GM19324 (cell line): Measurements from ENCODE around the gene AHRR.

ENCODE experiments used
- ATAC-seq: cut with Tn5 transposase; IDR thresholded peaks from one replicate; pipeline ENCODE4 v1.9.1; 2021; ENCODE audit warnings: mild to moderate bottlenecking, moderate library complexity; ENCODE audit not compliant: unreplicated experiment, low FRiP score

The AHRR gene

GRCh38 chr5:318931-319601 is 2.4 kb upstream of the AHRR start:
- ATAC-seq = no peak

GRCh38 chr5:320524-321229 is 837 bp upstream of the AHRR start:
- no peak for ATAC-seq

- ATAC-seq = peak; percentile 21
Measured at GRCh38 chr5:321726-322251, 275 bp downstream of the AHRR start.

GRCh38 chr5:322281-322941 is 897 bp downstream of the AHRR start:
- ATAC-seq = peak; percentile 23

- ATAC-seq = no peak
Measured at GRCh38 chr5:322942-323879, 1.7 kb downstream of the AHRR start.

GRCh38 chr5:324736-325612 is 3.5 kb downstream of the AHRR start:
- ATAC-seq = no peak

GRCh38 chr5:326109-326508 is 4.6 kb downstream of the AHRR start:
- no peak for ATAC-seq

- ATAC-seq = no peak
Measured at GRCh38 chr5:329121-329735, 7.7 kb downstream of the AHRR start.

GRCh38 chr5:329768-330167 is 8.3 kb downstream of the AHRR start:
- ATAC-seq = no peak

- ATAC-seq = no peak
Measured at GRCh38 chr5:332843-333242, 11.3 kb downstream of the AHRR start.

- no peak for ATAC-seq
Measured at GRCh38 chr5:333945-334344, 12.4 kb downstream of the AHRR start.

GRCh38 chr5:334903-335739 is 13.6 kb downstream of the AHRR start:
- ATAC-seq = no peak

- no peak for ATAC-seq
Measured at GRCh38 chr5:335740-336038, 14.2 kb downstream of the AHRR start.

GRCh38 chr5:337563-338130 is 16.1 kb downstream of the AHRR start:
- ATAC-seq = no peak

GRCh38 chr5:342501-343460 is 21.3 kb downstream of the AHRR start:
- ATAC-seq = no peak

- no peak for ATAC-seq
Measured at GRCh38 chr5:343461-344401, 22.2 kb downstream of the AHRR start.
